IPS-15b (cell line): Measurements from ENCODE around the gene SCG5.

Source experiments
- H3K27me3 ChIP-seq: one replicate; pipeline ENCODE4 v1.6.1; 2013; ENCODE audit warnings: low read length; ENCODE audit not compliant: control insufficient read depth, insufficient read depth
- H3K36me3 ChIP-seq: one replicate; pipeline ENCODE4 v1.6.1; 2013; ENCODE audit warnings: low read length; ENCODE audit not compliant: control insufficient read depth, insufficient read depth
- H3K4me1 ChIP-seq: one replicate; pipeline ENCODE4 v1.6.1; 2013; ENCODE audit warnings: mild to moderate bottlenecking, low read length; ENCODE audit not compliant: control insufficient read depth, insufficient read depth
- H3K4me3 ChIP-seq: one replicate; pipeline ENCODE4 v1.5.1; 2013; ENCODE audit warnings: low read depth, low read length
- H3K9ac ChIP-seq: one replicate; pipeline ENCODE4 v1.6.1; 2013; ENCODE audit warnings: low read depth, mild to moderate bottlenecking, low read length
- H3K9me3 ChIP-seq: one replicate; pipeline ENCODE4 v1.6.1; 2013; ENCODE audit warnings: mild to moderate bottlenecking, low read length; ENCODE audit not compliant: control insufficient read depth, insufficient read depth

The SCG5 gene

DNA sequence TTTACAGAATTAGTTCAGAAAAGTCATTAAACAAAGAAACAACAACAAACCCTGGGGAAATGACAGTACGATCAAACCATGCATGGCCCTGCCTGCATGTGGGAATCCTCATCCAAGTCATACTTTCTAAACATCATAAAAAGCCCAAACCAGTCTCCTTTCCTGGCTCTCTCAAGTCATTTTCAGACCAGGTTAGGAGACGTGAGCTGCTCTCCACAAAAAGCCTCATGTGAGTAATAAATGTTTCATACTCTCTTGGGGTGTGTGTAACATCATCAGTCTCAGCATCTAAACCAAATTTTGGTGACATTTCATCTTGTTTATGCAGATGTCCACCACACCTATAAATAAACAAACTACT, 95.2 kb downstream of the SCG5 start:
- Histone ChIP-seq H3K4me1 (no peaks in the 10 kb centered on the region), H3K4me3 (no peak overlapping the region), H3K9me3 (no peaks in the 10 kb centered on the region), H3K36me3 (no peaks in the 10 kb centered on the region), H3K9ac (no peak overlapping the region), H3K27me3 (peaks cover 9% of the 10 kb centered on the region)

DNA sequence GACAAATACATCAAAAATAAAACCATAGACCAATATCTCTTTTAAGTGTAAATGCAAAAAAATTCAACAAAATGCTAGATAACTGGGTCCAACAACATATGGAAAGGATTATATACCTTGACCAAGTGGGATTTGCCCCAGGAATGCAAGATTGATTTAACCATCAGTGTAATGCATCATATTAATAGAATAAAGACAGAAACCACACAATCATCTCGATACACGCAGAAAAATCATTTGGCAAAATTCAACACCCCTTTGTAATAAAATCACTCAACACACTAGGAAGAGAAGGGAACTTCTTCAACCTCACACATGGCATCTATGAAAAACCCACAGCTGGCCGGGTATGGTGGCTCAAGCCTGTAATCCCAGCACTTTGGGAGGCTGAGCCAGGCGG, 95.8 kb downstream of the SCG5 start:
- Histone ChIP-seq H3K36me3 (no peaks in the 10 kb centered on the region), H3K4me3 (no peak overlapping the region), H3K9me3 (no peaks in the 10 kb centered on the region), H3K27me3 (peaks cover 4% of the 10 kb centered on the region), H3K9ac (no peak overlapping the region), H3K4me1 (no peaks in the 10 kb centered on the region)

DNA sequence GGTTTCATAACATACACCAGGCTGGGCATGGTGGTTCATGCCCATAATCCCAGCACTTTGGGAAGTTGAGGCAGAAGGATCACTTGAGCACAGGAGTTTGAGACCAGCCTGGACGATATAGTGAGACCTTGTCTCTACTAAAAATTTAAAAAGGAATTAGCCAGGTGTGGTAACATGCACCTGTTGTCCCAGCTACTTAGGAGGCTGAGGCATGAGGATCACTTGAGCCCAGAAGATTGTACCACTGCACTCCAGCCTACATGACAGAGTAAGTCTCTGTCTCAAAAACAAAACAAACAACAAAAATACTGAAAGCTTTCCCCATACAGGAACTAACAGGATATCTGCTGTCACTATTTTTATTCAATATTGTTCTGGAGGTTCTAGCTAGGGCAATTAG, 97.2 kb downstream of the SCG5 start:
- Histone ChIP-seq H3K4me3 (no peak overlapping the region), H3K9me3 (no peaks in the 10 kb centered on the region), H3K9ac (no peak overlapping the region), H3K27me3 (peaks cover 2% of the 10 kb centered on the region), H3K4me1 (no peaks in the 10 kb centered on the region), H3K36me3 (no peaks in the 10 kb centered on the region)

DNA sequence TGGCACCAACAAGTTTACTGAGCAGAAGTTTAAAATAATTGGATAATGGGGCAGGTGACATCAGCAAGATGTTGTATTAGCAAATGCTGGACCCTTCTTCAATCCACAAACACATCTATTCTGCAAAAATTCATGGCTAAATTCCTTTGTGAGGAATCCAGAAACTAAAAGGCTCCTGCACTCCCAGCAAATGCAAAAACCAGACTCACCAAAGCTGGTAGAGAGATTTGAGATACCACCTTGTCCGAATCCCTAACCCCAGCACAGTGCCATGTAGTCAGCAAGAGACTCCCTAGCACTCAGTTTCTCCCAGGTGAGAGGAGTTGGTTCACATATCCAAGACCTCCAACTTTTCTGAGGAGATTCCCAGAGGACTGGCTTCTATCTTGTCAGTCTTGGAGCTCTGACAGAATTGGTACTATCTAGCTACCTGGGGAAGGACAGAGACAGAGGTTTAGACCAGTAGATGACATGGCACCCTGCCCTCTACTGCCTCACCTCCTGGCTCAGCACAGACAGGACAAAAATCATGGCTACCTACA, 98.1 kb downstream of the SCG5 start:
- no peak overlapping the region for H3K9ac ChIP-seq
- no peak overlapping the region for H3K4me3 ChIP-seq
- H3K36me3 ChIP-seq, result no peaks in the 10 kb centered on the region
- no peaks in the 10 kb centered on the region for H3K9me3 ChIP-seq
- H3K27me3 ChIP-seq, result peaks cover 2% of the 10 kb centered on the region
- H3K4me1 ChIP-seq, result no peaks in the 10 kb centered on the region

DNA sequence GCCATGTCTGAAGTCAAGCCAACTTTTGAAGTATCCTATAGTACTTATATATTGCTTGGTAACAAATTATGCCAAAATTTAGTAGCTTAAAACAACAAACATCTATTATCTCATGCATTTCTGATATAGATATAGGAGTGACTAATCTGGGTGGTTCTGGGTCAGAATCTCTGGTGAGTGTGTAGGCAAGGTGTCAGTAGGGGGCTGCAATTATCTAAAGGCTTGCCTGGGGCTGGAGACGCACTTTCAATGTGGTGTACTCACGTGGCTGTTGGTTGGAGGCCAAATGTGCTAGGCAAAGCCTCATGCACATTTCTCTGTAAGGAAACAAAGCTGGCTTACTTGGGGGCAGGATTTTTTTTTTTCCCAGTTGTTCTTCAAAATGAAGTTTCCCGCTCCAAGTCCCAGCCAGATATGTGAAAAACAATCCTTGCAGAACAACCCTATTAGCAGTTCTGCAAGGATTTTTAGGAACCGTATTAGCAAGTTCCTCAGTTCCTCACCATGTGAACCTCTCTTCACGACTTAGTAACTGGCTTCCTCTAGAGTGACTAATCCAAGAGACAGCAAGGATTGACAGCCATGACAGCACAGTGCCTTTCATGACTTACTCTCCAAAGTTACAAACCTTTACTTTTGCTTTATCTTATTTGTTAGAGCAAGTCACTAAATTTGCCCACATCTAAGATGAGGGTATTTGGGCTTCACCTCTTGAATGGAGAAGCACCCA, 102.1 kb downstream of the SCG5 start:
- peaks cover 3% of the 10 kb centered on the region for H3K4me1 ChIP-seq
- no peak overlapping the region for H3K9ac ChIP-seq
- no peaks in the 10 kb centered on the region for H3K36me3 ChIP-seq
- no peak overlapping the region for H3K4me3 ChIP-seq
- H3K27me3 ChIP-seq, result no peaks in the 10 kb centered on the region
- no peaks in the 10 kb centered on the region for H3K9me3 ChIP-seq

DNA sequence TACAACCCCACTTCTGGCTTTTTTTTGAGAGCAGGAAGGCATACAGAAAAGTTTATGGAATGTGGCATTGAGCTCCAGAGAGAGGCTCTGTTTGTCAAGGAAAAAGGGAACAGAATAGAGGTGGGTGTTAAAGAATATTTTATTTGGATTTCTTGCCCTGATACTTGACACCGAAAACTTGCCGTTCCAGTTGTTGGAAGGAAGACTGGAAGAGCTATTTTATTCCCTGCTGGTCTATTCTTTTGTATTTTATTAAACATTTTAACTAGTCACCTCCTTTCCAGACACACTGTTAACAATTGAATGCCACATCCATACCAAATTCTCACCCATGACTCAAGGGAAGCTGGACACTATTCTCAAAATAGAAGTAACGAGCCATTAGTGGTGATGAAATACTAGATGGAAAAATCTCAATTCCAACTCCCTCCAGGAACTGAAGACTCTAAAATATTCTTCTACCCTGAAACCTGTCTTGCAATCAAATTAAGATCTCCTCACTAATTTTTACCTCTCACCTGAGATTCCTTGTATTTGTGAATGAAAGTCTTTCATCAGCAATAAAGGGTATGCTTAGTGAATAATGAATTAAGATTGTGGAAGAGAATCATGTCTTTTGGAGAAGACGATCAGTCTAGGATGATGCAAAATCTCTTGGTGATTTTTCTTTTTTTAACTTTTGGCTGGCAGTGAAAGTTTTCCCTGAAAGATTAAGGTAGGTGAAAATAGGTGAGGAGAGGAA, 104.8 kb downstream of the SCG5 start:
- no peaks in the 10 kb centered on the region for H3K9me3 ChIP-seq
- H3K9ac ChIP-seq, result no peak overlapping the region
- H3K36me3 ChIP-seq, result no peaks in the 10 kb centered on the region
- peaks cover 3% of the 10 kb centered on the region for H3K4me1 ChIP-seq
- H3K27me3 ChIP-seq, result no peaks in the 10 kb centered on the region
- H3K4me3 ChIP-seq, result no peak overlapping the region
